OCI-LY3 (cell line): ENCODE measurements around the gene SFPQ.

Source experiments
- CTCF ChIP-seq: fragments of 200-600, 300-600 bp; sonication (generic); IDR thresholded peaks from 2 replicates; pipeline ENCODE4 v1.5.1; 2014; ENCODE audit warnings: antibody characterized with exemption, low read length, low read depth
- EZH2phosphoT487 ChIP-seq: fragments of 200-600 bp; shearing (Covaris generic); IDR thresholded peaks from 2 replicates; pipeline ENCODE4 v1.6.1; 2018; ENCODE audit warnings: antibody characterized with exemption, mixed run types, low read depth

- TF ChIP-seq CTCF (no peak), EZH2phosphoT487 (no peak)
Measured at GRCh38 chr1:35136780-35137179, 56.2 kb downstream of the SFPQ start.
